ENCODE results near the gene MAGED4.
"Not testable (repeated sequence)": the region's sequence is repeated elsewhere in the genome, so short reads cannot be mapped to it uniquely, and the experiment has no call there.

The MAGED4 gene

DNA sequence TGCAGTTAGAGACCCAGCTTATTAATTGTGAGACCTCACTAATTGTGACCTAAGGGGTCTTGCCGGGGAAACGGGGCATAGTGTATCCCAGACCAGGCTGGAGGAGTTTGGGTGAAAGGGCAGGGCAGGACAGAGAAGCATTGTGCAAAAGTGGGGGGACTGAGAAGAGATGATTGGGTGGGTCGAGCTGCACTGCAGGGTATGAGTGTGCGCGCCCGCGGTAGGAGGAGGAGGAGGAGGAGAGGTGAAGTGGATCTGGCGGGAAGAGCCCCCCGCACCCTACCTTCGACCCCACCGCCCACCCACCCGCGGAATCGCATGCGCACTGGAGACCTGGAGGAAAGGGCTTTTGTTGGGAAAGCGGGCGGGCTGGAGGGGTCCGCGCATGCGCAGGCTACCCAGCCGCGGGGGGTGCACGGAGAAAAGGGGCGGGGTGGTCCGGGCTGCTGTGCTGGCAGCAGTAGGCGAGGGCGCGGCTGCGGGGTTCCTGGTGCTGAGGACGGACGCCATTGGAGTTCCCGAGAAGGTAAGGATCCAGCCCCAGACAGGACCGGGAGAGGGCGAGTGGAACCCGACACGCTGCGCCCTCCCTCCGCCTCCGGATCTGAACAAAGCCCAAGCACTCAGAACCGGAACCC is at the start of gene MAGED4:
Gene MAGED4 (plus strand): TSS at position 449 of the 638 bp plus-strand sequence. CDS start 1,035 bp downstream, outside the sequence.
- not testable (repeated sequence) for H3K4me1 Mint-ChIP-seq; H3K36me3 Mint-ChIP-seq; DNase-seq (ENCODE audit: low spot score in 2 of 2); H3K27ac Mint-ChIP-seq; H3K4me3 Mint-ChIP-seq; H3K9me3 Mint-ChIP-seq
- peak; percentile 36 for ATAC-seq

- Mint-ChIP-seq H3K36me3 (no peaks in the 10 kb centered on the region), H3K4me1 (no peaks in the 10 kb centered on the region), H3K27ac (no peak overlapping the region), H3K4me3 (no peak overlapping the region), H3K9me3 (no peaks in the 10 kb centered on the region)
- DNase-seq (ENCODE audit: low spot score in 2 of 2) (no peak), ATAC-seq (no peak)
Measured at GRCh38 chrX:52138830-52139544, 45.7 kb upstream of the MAGED4 start.

- H3K9me3 Mint-ChIP-seq, result no peaks in the 10 kb centered on the region
- H3K27ac Mint-ChIP-seq, result no peak overlapping the region
- ATAC-seq (no peak), DNase-seq (ENCODE audit: low spot score in 2 of 2) (no peak)
- H3K36me3 Mint-ChIP-seq, result no peaks in the 10 kb centered on the region
- no peak overlapping the region for H3K4me3 Mint-ChIP-seq
- no peaks in the 10 kb centered on the region for H3K4me1 Mint-ChIP-seq
Measured at GRCh38 chrX:52139545-52139895, 45.2 kb upstream of the MAGED4 start.

- no peak overlapping the region for H3K27ac Mint-ChIP-seq
- no peaks in the 10 kb centered on the region for H3K4me1 Mint-ChIP-seq
- no peak for ATAC-seq
- no peak overlapping the region for H3K4me3 Mint-ChIP-seq
- no peak for DNase-seq (ENCODE audit: low spot score in 2 of 2)
- no peaks in the 10 kb centered on the region for H3K9me3 Mint-ChIP-seq
- no peaks in the 10 kb centered on the region for H3K36me3 Mint-ChIP-seq
Measured at GRCh38 chrX:52140020-52140419, 44.7 kb upstream of the MAGED4 start.

- H3K4me1 Mint-ChIP-seq; ATAC-seq; H3K27ac Mint-ChIP-seq; H3K4me3 Mint-ChIP-seq; H3K9me3 Mint-ChIP-seq; H3K36me3 Mint-ChIP-seq; DNase-seq (ENCODE audit: low spot score in 2 of 2): not testable (repeated sequence)
Measured at GRCh38 chrX:52150667-52151066, 34.0 kb upstream of the MAGED4 start.

DNA sequence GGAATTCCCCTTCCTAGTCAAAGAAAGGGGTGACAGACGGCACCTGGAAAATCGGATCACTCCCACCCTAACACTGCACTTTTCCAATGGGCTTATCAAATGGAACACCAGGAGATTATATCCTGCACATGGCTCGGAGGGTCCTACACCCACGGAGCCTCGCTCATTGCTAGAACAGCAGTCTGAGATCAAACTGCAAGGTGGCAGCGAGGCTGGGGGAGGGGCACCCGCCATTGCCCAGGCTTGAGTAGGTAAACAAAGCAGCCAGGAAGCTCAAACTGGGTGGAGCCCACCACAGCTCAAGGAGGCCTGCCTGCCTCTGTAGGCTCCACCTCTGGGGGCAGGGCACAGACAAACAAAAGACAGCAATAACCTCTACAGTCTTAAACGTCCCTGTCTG is 24.5 kb upstream of the MAGED4 start:
- not testable (repeated sequence) for H3K4me1 Mint-ChIP-seq; H3K9me3 Mint-ChIP-seq; ATAC-seq; H3K27ac Mint-ChIP-seq; H3K36me3 Mint-ChIP-seq; DNase-seq (ENCODE audit: low spot score in 2 of 2); H3K4me3 Mint-ChIP-seq

GRCh38 chrX:52166840-52167239 is 17.8 kb upstream of the MAGED4 start:
- Mint-ChIP-seq H3K36me3 (no peaks in the 10 kb centered on the region), H3K9me3 (no peaks in the 10 kb centered on the region), H3K27ac (no peak overlapping the region), H3K4me1 (no peaks in the 10 kb centered on the region), H3K4me3 (no peak overlapping the region)
- DNase-seq (ENCODE audit: low spot score in 2 of 2), result no peak
- no peak for ATAC-seq

GRCh38 chrX:52171055-52171454 is 13.6 kb upstream of the MAGED4 start:
- not testable (repeated sequence) for DNase-seq (ENCODE audit: low spot score in 2 of 2); H3K9me3 Mint-ChIP-seq; ATAC-seq; H3K36me3 Mint-ChIP-seq; H3K27ac Mint-ChIP-seq; H3K4me3 Mint-ChIP-seq; H3K4me1 Mint-ChIP-seq

DNA sequence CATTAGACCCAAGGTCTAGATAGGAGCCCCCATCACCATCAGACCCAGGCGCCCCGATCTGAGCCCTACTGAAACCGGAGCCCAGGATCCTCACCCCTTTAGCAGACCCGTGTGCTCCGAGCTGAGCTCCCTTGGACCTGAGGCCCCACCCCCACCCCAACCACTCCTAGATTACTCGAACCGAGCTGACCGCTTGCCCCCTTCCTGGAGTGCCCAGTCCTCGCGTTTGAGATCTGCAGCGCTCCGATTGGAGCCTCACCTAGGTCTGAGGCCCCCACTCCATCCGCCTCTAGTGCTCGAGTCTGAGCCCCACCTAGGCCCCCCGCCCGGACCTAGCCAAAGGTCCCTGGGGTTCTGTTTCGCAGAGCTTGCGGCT is 378 bp downstream of the MAGED4 start:
- DNase-seq (ENCODE audit: low spot score in 2 of 2); H3K27ac Mint-ChIP-seq; H3K4me3 Mint-ChIP-seq; H3K9me3 Mint-ChIP-seq; H3K4me1 Mint-ChIP-seq; ATAC-seq; H3K36me3 Mint-ChIP-seq: not testable (repeated sequence)

DNA sequence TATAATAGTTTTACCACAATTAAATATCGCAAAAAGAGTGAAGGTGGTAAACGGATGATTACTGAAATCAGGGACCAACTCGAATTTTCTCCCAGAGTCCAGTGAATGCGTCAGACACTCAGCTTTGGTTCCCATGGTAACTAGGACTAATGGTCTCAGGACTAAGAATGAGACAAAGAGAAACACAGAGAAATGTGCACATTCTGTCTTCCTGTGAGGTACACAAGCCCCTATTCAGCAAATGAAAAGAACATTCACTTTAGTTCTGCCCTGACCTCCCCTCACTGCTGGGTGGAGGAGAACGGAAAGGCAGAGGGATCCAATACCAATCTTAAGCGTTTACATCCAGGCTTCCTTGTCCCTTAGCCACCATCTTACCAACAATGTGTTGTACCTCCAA is 26.7 kb downstream of the MAGED4 start:
- not testable (repeated sequence) for H3K4me3 Mint-ChIP-seq; H3K27ac Mint-ChIP-seq; H3K36me3 Mint-ChIP-seq; ATAC-seq; H3K4me1 Mint-ChIP-seq; H3K9me3 Mint-ChIP-seq; DNase-seq (ENCODE audit: low spot score in 2 of 2)

GRCh38 chrX:52213276-52213675 is 28.6 kb downstream of the MAGED4 start:
- H3K9me3 Mint-ChIP-seq, result no peaks in the 10 kb centered on the region
- H3K36me3 Mint-ChIP-seq, result no peaks in the 10 kb centered on the region
- no peak for ATAC-seq
- H3K4me1 Mint-ChIP-seq, result no peaks in the 10 kb centered on the region
- no peak overlapping the region for H3K27ac Mint-ChIP-seq
- DNase-seq (ENCODE audit: low spot score in 2 of 2), result no peak
- no peak overlapping the region for H3K4me3 Mint-ChIP-seq

- no peak overlapping the region for H3K4me3 Mint-ChIP-seq
- no peaks in the 10 kb centered on the region for H3K36me3 Mint-ChIP-seq
- H3K4me1 Mint-ChIP-seq, result no peaks in the 10 kb centered on the region
- no peaks in the 10 kb centered on the region for H3K9me3 Mint-ChIP-seq
- ATAC-seq, result no peak
- no peak for DNase-seq (ENCODE audit: low spot score in 2 of 2)
- no peak overlapping the region for H3K27ac Mint-ChIP-seq
Measured at GRCh38 chrX:52216541-52216940, 31.9 kb downstream of the MAGED4 start.

DNA sequence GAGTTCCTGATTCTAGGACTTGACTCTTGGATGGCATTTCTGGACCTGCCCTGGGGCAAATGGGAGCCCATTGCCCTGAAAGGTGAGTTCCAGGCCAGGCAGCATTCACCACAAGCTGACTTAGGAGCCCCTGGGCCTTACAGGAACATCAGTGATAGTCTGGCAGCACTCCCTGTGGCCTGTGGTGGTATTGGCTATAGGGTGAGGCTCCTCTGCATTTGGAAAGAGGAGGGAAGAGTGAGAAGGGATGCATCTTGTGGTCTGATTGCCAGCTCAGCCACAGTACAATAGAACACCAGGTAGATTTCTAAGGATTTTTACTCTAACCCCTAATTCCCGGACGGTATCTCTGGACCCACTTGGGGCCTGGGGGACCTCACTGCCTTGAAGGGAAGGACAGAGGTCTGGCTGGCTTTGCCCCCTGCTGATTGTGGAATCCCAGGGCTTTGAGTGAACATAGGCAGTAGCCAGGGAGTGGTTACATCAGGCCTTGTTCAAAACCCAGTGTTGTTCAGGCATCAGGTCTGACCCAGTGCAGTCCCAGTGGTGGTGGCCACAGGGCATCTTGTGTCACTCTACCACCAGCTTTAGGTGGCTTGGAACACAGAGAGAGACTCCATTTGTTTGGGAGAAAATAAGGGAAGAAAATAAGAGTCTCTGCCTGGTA is 32.9 kb downstream of the MAGED4 start:
- DNase-seq (ENCODE audit: low spot score in 2 of 2) (no peak), ATAC-seq (no peak)
- Mint-ChIP-seq H3K27ac (no peak overlapping the region), H3K4me3 (no peak overlapping the region), H3K9me3 (no peaks in the 10 kb centered on the region), H3K4me1 (no peaks in the 10 kb centered on the region), H3K36me3 (no peaks in the 10 kb centered on the region)

DNA sequence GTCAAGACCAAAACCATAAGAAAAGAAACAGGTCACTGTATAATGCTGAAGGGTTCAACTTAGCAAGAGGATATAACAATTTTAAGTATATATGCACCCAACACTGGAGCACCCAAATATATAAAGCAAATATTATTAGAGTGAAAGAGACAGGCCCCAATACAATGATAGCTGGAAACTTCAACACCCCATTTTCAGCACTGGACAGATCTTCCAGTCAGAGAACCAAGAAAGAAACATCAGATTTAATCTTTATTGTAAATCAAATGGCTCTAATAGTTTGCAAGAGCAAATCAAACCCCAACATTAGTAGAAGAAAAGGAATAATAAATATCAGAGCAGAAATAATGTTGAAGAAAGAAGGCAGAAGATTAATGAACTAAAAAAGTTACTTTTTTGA is 36.2 kb downstream of the MAGED4 start:
- Mint-ChIP-seq H3K4me1 (no peaks in the 10 kb centered on the region), H3K4me3 (no peak overlapping the region), H3K9me3 (no peaks in the 10 kb centered on the region), H3K36me3 (no peaks in the 10 kb centered on the region), H3K27ac (no peak overlapping the region)
- DNase-seq (ENCODE audit: low spot score in 2 of 2) (no peak), ATAC-seq (no peak)
